TTC549 (cell line): Measurements from ENCODE around the gene MOGAT3.

ENCODE experiments used
- FAIRE-seq: peaks from 2 replicates; lab custom pipeline; 2012; peaks lifted over from hg19 to GRCh38; lab: Jason Lieb, UNC

Gene MOGAT3

DNA sequence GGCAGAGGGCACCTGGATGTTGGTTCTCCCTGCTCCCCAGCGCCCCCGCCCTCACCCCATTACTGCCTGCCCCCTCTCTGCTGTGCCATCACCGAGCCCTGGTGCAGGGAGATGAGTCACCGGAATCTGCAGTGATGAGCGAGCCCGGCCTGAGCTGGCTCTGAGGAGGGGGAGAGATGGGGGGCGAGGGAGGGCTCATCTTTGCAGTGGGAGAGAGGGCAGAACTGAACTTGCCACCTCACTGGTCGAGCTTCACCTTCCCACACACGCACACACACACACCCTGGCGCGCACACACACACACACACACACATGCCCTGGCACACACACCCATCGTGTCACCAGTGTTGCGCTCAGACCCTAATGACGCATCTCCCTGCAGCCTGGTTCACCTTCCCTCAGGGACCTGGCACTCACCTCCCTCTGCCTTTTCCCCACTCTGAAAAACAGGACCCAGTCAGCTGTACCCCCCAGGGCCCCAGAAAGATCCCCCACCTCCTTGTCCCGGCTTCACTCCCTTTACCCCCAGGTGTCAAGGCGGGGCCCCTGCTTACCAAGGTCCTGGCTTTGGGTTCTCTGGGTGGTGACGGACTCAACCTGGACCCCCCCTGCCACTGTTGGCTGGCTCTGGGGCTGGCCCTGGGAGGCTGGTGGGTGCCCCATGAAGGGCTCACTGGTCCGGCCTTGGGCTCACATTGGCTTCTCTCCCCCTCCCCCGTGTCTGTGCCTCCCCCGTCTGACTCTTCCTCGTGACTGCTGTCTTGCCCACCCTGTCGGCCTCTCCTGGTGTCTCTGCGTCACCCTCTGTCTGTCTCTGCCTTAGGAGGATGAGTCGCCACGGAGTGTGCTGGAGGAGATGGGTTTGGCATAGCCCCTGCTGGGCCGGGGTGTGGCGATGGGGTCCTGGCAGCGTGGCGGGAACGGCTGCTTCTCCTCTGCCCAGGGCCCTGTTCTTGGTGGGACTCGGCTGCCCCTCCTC, 40.9 kb downstream of the MOGAT3 start:
- no peak for FAIRE-seq

DNA sequence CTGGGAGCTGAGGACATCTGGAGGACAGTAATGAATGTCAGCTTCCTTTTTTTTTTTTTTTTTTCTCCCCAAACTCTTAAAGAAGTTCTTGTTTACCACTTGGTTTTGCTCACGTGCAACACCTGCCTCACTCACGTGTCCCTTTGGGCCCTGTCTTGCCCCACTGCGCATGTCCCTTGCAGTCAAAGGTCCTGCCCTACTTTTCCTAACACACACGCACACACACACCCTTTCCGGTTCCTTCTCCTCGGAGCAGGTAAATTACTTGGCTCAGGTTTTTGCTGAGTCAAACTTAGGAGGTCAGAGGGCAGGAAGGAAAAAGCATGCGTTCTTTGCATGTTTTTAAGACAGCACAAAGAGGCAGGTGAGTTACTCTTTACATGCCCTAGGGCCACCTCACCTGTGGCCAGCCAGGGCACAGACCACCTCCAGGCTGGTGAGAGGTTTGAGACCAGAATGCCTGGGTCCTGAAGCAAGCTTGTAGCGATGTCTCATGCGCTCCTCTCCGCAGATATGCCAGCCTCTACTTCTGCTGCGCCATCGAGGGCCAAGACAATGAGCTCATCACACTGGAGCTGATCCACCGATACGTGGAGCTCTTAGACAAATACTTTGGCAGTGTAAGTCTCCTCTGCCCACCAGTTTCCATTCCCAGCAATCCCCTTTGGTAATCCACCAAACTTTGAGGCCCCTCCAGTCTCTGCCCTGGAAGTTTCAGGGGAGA, 43.8 kb downstream of the MOGAT3 start:
- no peak for FAIRE-seq

DNA sequence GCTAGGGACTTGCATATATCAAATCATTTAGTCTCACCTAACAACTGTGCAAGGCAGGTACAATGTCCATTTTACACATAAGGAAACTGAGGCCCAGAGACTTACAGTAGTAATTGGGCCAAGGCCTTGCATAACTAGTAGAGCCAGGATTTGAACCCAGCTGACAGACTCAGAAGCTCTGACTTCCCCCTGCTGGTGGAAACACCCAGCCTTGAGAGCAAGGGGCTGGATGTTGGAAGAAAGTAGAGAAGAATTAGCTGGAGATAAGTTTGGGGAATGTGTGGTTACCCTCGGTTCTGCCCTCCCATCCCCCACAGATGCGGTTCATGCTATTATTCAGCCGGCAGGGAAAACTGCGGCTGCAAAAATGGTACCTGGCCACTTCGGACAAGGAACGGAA, 44.6 kb downstream of the MOGAT3 start:
- FAIRE-seq = no peak

DNA sequence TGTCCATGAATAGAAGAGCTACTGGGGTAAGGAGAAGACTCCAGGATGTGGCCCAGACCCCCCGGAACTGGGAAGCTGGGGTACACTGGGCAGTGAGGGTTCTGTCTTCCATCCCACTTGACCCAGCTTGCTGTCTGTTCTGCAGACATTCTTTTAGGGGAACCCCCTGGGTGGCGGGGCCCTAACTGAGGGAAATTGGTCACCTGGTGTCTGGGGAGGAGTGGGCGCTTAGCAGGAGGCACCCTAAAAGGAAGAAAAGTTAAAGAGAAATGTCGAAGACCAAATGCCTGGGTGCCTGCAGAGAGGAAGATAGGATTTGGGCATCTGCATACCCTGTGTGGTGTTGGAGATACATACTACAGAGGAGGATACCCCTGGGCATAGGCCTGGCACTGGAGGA, 45.5 kb downstream of the MOGAT3 start:
- FAIRE-seq = no peak

DNA sequence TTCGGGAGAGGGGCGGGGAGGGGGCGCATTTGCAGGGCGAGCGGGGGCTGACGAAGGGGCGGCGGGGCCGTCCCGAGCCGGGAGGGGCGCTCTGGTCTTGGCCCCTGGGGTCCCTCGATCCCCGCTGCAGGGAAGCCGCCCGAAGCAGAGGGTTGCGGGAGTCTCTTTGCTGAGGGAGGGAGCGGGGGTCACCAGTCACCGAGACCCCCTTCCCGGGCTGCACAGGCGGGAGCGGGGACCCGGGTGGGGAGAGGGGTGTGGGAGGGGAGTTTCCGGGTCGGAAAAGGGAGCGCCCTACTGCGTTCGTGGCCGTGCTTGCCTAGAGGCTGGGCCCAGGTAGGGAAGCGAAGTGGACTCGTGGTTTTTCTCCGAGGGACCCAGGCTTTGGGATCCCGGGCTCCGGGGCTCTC, 46.1 kb downstream of the MOGAT3 start:
- FAIRE-seq = no peak

DNA sequence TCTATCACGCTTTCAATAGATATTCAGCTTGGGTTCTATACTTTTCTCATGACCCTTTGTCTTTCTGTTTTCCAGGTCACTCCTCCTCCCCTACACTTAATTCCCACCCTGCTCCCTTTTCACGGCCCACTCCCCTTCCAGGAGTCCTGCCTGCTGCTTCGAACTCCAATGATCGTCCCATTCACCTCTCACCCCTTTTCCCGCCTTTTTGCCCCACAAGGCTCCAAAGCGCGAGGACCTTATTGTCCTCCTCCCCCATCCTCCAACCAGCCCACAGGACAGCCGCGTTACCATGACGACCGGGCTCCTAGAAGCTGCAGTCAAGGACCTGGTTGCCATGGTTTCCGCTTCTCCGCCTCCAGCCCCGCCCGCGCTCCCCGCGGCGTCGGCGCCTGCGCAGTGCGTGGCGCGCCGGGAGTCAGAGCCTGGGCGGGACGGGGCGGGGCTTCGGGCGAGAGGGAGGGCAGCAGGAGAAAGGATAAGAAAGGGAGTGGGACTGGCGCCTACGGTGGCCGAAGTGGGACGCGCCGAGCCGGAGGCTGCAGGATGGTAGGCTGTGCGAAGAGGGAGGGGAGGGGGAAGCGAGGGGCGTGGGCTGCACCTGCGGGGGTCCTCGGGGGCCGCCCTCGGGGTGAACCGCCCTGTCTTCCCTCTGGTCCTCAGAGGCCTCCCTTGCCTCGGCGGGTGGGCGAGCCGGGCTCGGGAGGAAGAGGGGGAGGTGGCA, 46.7 kb downstream of the MOGAT3 start, which contains the start of gene AP1S1:
TSS of gene AP1S1 (plus strand) at position 508 of the 724 bp plus-strand sequence. CDS start at position 547, 39 bp downstream.
- no peak for FAIRE-seq

DNA sequence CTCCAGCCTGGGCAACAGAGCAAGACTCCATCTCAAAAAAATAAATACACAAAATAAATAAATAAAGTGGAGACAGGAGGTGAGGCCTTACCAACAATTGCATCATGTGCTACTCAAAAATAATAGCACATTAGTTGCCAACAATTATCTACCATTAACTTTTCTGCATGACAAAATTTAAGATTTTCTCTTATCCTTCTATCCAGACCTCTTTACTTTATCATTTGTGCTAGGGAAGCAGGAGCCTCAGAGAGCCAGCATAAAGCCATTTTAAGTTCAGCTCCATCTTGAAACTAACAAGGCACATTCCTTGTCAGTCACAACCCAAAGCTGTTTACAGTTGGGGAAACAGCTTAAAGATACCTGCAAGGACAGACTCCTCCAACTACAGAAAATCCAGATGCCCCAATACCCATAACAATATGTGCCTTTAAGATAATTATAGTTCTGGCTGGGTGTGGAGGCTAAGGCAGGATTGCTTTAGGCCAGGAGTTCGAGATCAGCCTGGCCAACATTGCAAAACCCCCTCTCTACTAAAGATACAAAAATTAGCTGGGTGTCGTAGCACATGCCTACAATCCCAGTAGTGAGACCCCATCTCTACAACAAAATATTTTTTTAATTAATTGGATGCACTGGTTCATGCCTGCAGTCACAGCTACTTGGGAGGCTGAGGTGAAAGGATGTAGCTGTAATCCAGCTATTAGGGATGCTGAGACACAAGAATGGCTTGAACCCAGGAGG, 48.8 kb downstream of the MOGAT3 start:
- FAIRE-seq = no peak
